HEK293 (cell line): ENCODE data around the gene ZCCHC24.

ENCODE experiments used
- CTCF ChIA-PET: fragments of 350-600 bp; formaldehyde crosslinking; extraction: SDS; loops from one replicate; lab custom pipeline; 2021; ENCODE audit warnings: antibody characterized with exemption; lab: Yijun Ruan, JAX
- POLR2A ChIA-PET: fragments of 300-600 bp; formaldehyde crosslinking; extraction: SDS; loops from one replicate; lab custom pipeline; 2020; ENCODE audit warnings: antibody characterized with exemption, inconsistent platforms; lab: Yijun Ruan, JAX
- H3K27ac ChIP-seq: fragments of 200-500 bp; sonication (Bioruptor generic); 2 replicates; pipeline ENCODE4 v1.5.1; 2014; ENCODE audit warnings: low read depth, low read length, control low read depth, inconsistent platforms; ENCODE audit errors: extremely low read depth
- H3K36me3 ChIP-seq, 2 experiments: fragments of 200-500 bp in 1 of 2; sonication (Bioruptor generic) in 1 of 2; 1 replicate in 1 of 2; 2 replicates in 1 of 2; pipeline ENCODE4 v1.5.1; 2014 to 2017; ENCODE audit warnings: inconsistent platforms in 2 of 2, low read length in 2 of 2; ENCODE audit not compliant: control insufficient read depth in 2 of 2, insufficient read depth in 1 of 2
- H3K4me1 ChIP-seq: fragments of 200-500 bp; sonication (Bioruptor generic); 2 replicates; pipeline ENCODE4 v1.5.1; 2014; ENCODE audit warnings: mild to moderate bottlenecking, low read length, inconsistent platforms; ENCODE audit not compliant: control insufficient read depth, insufficient read depth
- H3K4me3 ChIP-seq: 2 replicates; pipeline ENCODE4 v1.5.1; 2011; ENCODE audit warnings: low read depth, mild to moderate bottlenecking, control low read depth, low read length, moderate library complexity
- H3K9me3 ChIP-seq: fragments of 200-500 bp; sonication (Bioruptor generic); 2 replicates; pipeline ENCODE4 v1.5.1; 2014; ENCODE audit warnings: low read depth, low read length, inconsistent platforms; ENCODE audit not compliant: control insufficient read depth, insufficient read depth
- GFI1B ChIP-seq: fragments of 450-650 bp; formaldehyde crosslinking; IDR thresholded peaks from 2 replicates; pipeline ENCODE4 v1.5.1; 2016; ENCODE audit warnings: missing biosample characterization, missing genetic modification characterization
- GLI4 ChIP-seq: fragments of 450-650 bp; formaldehyde crosslinking; IDR thresholded peaks from 2 replicates; pipeline ENCODE4 v1.5.1; 2016; ENCODE audit warnings: missing biosample characterization, missing genetic modification characterization
- GLIS1 ChIP-seq: fragments of 450-650 bp; formaldehyde crosslinking; IDR thresholded peaks from 2 replicates; pipeline ENCODE4 v1.5.1; 2016; ENCODE audit warnings: missing biosample characterization, missing genetic modification characterization
- MEIS1 ChIP-seq: sonication (generic); formaldehyde crosslinking; IDR thresholded peaks from 2 replicates; pipeline ENCODE4 v1.8.1; 2022; ENCODE audit warnings: missing genetic modification reagents, mild to moderate bottlenecking, borderline replicate concordance
- PRDM1 ChIP-seq: fragments of 450-650 bp; formaldehyde crosslinking; IDR thresholded peaks from 2 replicates; pipeline ENCODE4; 2016; ENCODE audit warnings: missing biosample characterization, missing genetic modification characterization
- YY1 ChIP-seq: fragments of 450-650 bp; formaldehyde crosslinking; IDR thresholded peaks from 2 replicates; pipeline ENCODE4 v1.5.1; 2018; ENCODE audit warnings: missing biosample characterization, missing genetic modification characterization
- ZBTB17 ChIP-seq: fragments of 450-650 bp; formaldehyde crosslinking; IDR thresholded peaks from 2 replicates; pipeline ENCODE4 v1.5.1; 2016; ENCODE audit warnings: missing biosample characterization, missing genetic modification characterization
- ZFP69B ChIP-seq: fragments of 450-650 bp; formaldehyde crosslinking; IDR thresholded peaks from 2 replicates; pipeline ENCODE4 v1.5.1; 2016; ENCODE audit warnings: missing biosample characterization, missing genetic modification characterization
- ZNF121 ChIP-seq: fragments of 450-650 bp; formaldehyde crosslinking; IDR thresholded peaks from 2 replicates; pipeline ENCODE4 v1.5.1; 2016; ENCODE audit warnings: missing biosample characterization, missing genetic modification characterization
- ZNF514 ChIP-seq: fragments of 450-650 bp; formaldehyde crosslinking; IDR thresholded peaks from 2 replicates; pipeline ENCODE4 v1.5.1; 2016; ENCODE audit warnings: missing biosample characterization, missing genetic modification characterization
- ZNF596 ChIP-seq: fragments of 450-650 bp; IDR thresholded peaks from 2 replicates; pipeline ENCODE4 v1.5.0; 2018; ENCODE audit warnings: missing biosample characterization, mild to moderate bottlenecking, missing genetic modification characterization, moderate library complexity
- ZNF623 ChIP-seq: fragments of 450-650 bp; formaldehyde crosslinking; IDR thresholded peaks from 2 replicates; pipeline ENCODE4 v1.5.1; 2016; ENCODE audit warnings: missing biosample characterization, missing genetic modification characterization
- ZNF658 ChIP-seq: fragments of 450-650 bp; formaldehyde crosslinking; IDR thresholded peaks from 2 replicates; pipeline ENCODE4; 2016; ENCODE audit warnings: missing biosample characterization, missing genetic modification characterization
- ZNF707 ChIP-seq: fragments of 450-650 bp; formaldehyde crosslinking; IDR thresholded peaks from 2 replicates; pipeline ENCODE4 v1.5.1; 2016; ENCODE audit warnings: missing biosample characterization, missing genetic modification characterization
- ZNF747 ChIP-seq: fragments of 450-650 bp; formaldehyde crosslinking; IDR thresholded peaks from 2 replicates; pipeline ENCODE4 v1.5.1; 2016; ENCODE audit warnings: missing biosample characterization, missing genetic modification characterization
- ZNF785 ChIP-seq: fragments of 450-650 bp; formaldehyde crosslinking; IDR thresholded peaks from 2 replicates; pipeline ENCODE4 v1.5.1; 2016; ENCODE audit warnings: missing biosample characterization, missing genetic modification characterization
- ZSCAN23 ChIP-seq: fragments of 450-650 bp; formaldehyde crosslinking; IDR thresholded peaks from 2 replicates; pipeline ENCODE4 v1.5.1; 2016; ENCODE audit warnings: missing biosample characterization, missing genetic modification characterization
- TF ChIP-seq, protein P1 (sequence below): fragments of 450-650 bp; formaldehyde crosslinking; IDR thresholded peaks from 2 replicates; pipeline ENCODE4 v1.5.1; 2016; ENCODE audit warnings: missing biosample characterization, missing genetic modification characterization
- TF ChIP-seq, protein P2 (sequence below): fragments of 450-650 bp; formaldehyde crosslinking; IDR thresholded peaks from 2 replicates; pipeline ENCODE4 v1.5.1; 2016; ENCODE audit warnings: missing biosample characterization, missing genetic modification characterization
- TF ChIP-seq, protein P3 (sequence below): fragments of 450-650 bp; formaldehyde crosslinking; optimal IDR thresholded peaks from 2 replicates; pipeline ENCODE3; 2016; ENCODE audit warnings: missing biosample characterization, mild to moderate bottlenecking, missing genetic modification characterization
- TF ChIP-seq, protein P4 (sequence below): fragments of 450-650 bp; formaldehyde crosslinking; IDR thresholded peaks from 2 replicates; pipeline ENCODE4 v1.5.1; 2017; ENCODE audit warnings: missing biosample characterization, mild to moderate bottlenecking, missing genetic modification characterization, moderate library complexity
- TF ChIP-seq, protein P5 (sequence below): sonication (generic); formaldehyde crosslinking; IDR thresholded peaks from 2 replicates; pipeline ENCODE4 v1.8.1; 2022; ENCODE audit warnings: mild to moderate bottlenecking, moderate library complexity, missing genetic modification reagents

Gene ZCCHC24

DNA sequence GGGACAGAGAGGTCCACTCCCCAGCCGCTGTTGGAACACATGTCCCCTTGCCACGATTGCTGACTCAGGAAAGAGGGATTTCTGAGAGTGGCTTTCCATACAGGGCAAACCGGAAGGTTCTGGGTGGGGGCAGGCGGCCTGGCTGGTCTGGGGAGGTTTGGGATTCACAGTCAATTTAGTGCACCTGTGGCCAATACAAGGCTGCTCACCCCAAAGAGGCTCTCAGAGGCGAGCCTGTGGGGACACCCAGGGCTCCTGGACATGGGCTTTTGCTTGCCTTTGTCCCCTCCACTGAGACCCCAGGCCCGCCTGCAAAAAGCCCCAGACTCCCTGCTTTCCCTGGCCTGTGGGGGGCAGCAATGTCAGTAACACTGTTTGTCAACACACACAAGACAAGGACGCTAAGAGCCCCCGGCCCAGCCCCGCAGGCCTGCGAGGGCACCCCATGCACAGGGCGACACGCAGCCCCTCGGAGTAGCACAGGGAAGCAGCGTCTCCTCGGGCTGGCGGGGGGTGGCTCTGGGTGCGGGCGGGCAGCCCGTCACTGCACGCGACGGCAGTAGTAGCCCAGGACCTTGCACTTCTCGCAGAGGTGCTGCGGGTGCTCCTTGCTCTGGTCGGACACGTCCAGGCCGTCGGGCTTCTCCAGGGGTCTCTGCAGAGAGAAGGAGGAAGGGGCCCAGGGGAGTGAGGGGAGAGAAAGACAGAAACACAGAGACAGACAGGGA lies 59.5 kb downstream of the ZCCHC24 start:
- ChIA-PET CTCF (no interaction called here), POLR2A (no interaction called here)
- Histone ChIP-seq H3K4me1 (peaks cover 4% of the 10 kb centered on the region), H3K36me3 (no peaks in the 10 kb centered on the region), H3K9me3 (no peaks in the 10 kb centered on the region), H3K4me3 (no peak overlapping the region), H3K27ac (no peak overlapping the region)
- TF ChIP-seq GLI4 (tag by site-specific recombination) (no peak), ZBTB17 (tag by site-specific recombination) (no peak), YY1 (tag by site-specific recombination) (no peak), GLIS1 (tag by site-specific recombination) (no peak), ZNF747 (tag by site-specific recombination) (no peak), ZNF785 (no peak), ZNF514 (tag by site-specific recombination) (no peak), ZNF596 (no peak), ZSCAN23 (tag by site-specific recombination) (no peak), PRDM1 (no peak)
- TF ChIP-seq, protein P1, sequence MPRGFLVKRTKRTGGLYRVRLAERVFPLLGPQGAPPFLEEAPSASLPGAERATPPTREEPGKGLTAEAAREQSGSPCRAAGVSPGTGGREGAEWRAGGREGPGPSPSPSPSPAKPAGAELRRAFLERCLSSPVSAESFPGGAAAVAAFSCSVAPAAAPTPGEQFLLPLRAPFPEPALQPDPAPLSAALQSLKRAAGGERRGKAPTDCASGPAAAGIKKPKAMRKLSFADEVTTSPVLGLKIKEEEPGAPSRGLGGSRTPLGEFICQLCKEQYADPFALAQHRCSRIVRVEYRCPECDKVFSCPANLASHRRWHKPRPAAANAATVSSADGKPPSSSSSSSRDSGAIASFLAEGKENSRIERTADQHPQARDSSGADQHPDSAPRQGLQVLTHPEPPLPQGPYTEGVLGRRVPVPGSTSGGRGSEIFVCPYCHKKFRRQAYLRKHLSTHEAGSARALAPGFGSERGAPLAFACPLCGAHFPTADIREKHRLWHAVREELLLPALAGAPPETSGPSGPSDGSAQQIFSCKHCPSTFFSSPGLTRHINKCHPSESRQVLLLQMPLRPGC (tag by site-specific recombination) = no peak
- TF ChIP-seq, protein P2, sequence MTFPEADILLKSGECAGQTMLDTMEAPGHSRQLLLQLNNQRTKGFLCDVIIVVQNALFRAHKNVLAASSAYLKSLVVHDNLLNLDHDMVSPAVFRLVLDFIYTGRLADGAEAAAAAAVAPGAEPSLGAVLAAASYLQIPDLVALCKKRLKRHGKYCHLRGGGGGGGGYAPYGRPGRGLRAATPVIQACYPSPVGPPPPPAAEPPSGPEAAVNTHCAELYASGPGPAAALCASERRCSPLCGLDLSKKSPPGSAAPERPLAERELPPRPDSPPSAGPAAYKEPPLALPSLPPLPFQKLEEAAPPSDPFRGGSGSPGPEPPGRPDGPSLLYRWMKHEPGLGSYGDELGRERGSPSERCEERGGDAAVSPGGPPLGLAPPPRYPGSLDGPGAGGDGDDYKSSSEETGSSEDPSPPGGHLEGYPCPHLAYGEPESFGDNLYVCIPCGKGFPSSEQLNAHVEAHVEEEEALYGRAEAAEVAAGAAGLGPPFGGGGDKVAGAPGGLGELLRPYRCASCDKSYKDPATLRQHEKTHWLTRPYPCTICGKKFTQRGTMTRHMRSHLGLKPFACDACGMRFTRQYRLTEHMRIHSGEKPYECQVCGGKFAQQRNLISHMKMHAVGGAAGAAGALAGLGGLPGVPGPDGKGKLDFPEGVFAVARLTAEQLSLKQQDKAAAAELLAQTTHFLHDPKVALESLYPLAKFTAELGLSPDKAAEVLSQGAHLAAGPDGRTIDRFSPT (tag by site-specific recombination) = no peak
- TF ChIP-seq, protein P3, sequence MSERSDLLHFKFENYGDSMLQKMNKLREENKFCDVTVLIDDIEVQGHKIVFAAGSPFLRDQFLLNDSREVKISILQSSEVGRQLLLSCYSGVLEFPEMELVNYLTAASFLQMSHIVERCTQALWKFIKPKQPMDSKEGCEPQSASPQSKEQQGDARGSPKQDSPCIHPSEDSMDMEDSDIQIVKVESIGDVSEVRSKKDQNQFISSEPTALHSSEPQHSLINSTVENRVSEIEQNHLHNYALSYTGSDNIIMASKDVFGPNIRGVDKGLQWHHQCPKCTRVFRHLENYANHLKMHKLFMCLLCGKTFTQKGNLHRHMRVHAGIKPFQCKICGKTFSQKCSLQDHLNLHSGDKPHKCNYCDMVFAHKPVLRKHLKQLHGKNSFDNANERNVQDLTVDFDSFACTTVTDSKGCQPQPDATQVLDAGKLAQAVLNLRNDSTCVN = no peak

DNA sequence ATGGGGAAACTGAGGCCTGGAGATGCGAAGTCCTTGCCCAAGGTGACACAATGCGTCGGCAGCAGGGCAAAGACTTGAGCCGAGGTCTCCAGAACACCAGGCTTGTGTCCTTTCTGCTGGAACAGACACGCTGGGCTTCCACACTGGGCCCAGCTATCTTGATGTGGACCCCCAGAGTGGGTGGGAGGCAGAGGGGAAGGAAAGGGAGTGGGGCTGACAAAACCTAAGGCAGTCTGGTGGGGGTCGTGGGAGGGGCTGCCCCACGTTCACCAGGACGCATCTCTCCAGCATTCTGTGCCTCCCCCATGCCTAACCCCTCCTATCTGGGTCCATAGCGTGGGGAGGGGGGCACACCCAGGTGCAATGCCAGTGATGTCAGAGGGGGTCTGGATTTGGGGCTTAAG lies 60.0 kb downstream of the ZCCHC24 start:
- TF ChIP-seq GFI1B (tag by site-specific recombination) = no peak
- no peak for TF ChIP-seq ZNF707 (tag by site-specific recombination)
- no peak for TF ChIP-seq ZNF658 (tag by site-specific recombination)
- no peak for TF ChIP-seq MEIS1 (CRISPR knock-in tag)
- no peak for TF ChIP-seq ZNF121 (tag by site-specific recombination)
- no peak for TF ChIP-seq ZFP69B (tag by site-specific recombination)
- TF ChIP-seq, protein P4, sequence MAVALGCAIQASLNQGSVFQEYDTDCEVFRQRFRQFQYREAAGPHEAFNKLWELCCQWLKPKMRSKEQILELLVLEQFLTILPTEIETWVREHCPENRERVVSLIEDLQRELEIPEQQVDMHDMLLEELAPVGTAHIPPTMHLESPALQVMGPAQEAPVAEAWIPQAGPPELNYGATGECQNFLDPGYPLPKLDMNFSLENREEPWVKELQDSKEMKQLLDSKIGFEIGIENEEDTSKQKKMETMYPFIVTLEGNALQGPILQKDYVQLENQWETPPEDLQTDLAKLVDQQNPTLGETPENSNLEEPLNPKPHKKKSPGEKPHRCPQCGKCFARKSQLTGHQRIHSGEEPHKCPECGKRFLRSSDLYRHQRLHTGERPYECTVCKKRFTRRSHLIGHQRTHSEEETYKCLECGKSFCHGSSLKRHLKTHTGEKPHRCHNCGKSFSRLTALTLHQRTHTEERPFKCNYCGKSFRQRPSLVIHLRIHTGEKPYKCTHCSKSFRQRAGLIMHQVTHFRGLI (tag by site-specific recombination) = no peak
- no peak for TF ChIP-seq ZNF623 (tag by site-specific recombination)
- TF ChIP-seq, protein P5, sequence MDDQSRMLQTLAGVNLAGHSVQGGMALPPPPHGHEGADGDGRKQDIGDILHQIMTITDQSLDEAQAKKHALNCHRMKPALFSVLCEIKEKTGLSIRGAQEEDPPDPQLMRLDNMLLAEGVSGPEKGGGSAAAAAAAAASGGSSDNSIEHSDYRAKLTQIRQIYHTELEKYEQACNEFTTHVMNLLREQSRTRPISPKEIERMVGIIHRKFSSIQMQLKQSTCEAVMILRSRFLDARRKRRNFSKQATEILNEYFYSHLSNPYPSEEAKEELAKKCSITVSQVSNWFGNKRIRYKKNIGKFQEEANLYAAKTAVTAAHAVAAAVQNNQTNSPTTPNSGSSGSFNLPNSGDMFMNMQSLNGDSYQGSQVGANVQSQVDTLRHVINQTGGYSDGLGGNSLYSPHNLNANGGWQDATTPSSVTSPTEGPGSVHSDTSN = no peak
- peaks cover 4% of the 10 kb centered on the region for H3K4me1 ChIP-seq
- POLR2A ChIA-PET = no interaction called here
- no peak overlapping the region for H3K27ac ChIP-seq
- CTCF ChIA-PET = no interaction called here
- no peaks in the 10 kb centered on the region for H3K9me3 ChIP-seq
- no peak overlapping the region for H3K4me3 ChIP-seq
- no peaks in the 10 kb centered on the region for H3K36me3 ChIP-seq
